ENCODE measurements around the gene EBP.
A peak's percentile ranks its signal among the peaks of the same experiment; 100 is the strongest.

DNA sequence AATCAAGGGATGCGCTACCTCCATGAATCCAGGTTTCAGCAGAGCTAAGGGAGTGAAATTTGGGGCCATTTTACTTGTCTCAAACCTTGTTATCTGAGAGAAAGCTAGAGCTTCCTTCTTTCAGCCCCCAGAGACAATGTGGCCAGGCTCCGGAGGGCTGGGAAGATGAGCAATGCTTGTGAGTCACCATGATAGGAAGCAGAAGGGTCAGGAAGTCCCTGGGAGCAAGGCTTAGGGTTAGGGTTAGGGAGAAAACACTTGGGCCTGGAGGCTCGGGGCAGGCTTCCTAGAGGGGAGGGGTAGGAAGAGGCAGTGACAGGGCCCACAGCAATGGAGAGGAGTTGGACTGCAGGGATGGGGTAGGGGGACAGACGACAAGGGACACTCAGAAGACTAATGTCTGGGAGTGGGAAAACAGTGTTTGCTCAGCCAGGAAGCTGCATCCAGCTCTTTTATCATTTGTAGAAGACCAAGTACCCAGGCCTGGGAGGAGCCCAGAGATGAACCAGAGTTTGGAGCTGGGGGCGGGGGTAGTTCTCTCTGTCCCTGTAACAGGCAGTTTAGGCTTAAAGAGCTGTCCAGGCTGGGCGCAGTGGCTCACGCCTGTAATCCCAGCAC is 29.2 kb upstream of the EBP start:
- TF ChIP-seq CTCF (IDR thresholded peaks at IDR 0.05; ENCODE audit: low read depth, low read length) (no peak), POLR2A (IDR thresholded peaks at IDR 0.05; ENCODE audit: extremely low read depth, insufficient read length) (no peak), MYC (IDR thresholded peaks at IDR 0.05; ENCODE audit: low read depth, low read length) (0 out of 2 replicates have a peak, but pooled peaks have one; percentile 29)
- TF ChIP-seq, protein P1, sequence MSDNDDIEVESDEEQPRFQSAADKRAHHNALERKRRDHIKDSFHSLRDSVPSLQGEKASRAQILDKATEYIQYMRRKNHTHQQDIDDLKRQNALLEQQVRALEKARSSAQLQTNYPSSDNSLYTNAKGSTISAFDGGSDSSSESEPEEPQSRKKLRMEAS (IDR thresholded peaks at IDR 0.05; ENCODE audit: low read depth, low read length), result no peak; the same call in 1 of the 2 replicates

Data from NB4 (cell line).